Cardiac fibroblast (primary cell): Measurements from ENCODE around the gene RUNX2.

ENCODE experiments used
- DNase-seq, 2 donors: peaks; one replicate each; pipeline versions ENCODE4 v3.0.0 to v3.0.0-alpha.2; 2010; ENCODE audit warnings: low read depth in 2 of 2
- H3K4me3 ChIP-seq, 2 donors: replicated peaks in 1 of 2; 1 replicate in 1 of 2; 2 replicates in 1 of 2; pipeline ENCODE4 v1.5.1; 2011; ENCODE audit warnings: low read depth in 2 of 2, low read length in 2 of 2, mild to moderate bottlenecking in 2 of 2, moderate library complexity in 1 of 2
- TF ChIP-seq, protein P1 (sequence below): IDR thresholded peaks from one replicate; pipeline ENCODE4 v1.5.1; 2011; ENCODE audit warnings: low read depth, mild to moderate bottlenecking, low read length, inconsistent platforms

Gene RUNX2

DNA sequence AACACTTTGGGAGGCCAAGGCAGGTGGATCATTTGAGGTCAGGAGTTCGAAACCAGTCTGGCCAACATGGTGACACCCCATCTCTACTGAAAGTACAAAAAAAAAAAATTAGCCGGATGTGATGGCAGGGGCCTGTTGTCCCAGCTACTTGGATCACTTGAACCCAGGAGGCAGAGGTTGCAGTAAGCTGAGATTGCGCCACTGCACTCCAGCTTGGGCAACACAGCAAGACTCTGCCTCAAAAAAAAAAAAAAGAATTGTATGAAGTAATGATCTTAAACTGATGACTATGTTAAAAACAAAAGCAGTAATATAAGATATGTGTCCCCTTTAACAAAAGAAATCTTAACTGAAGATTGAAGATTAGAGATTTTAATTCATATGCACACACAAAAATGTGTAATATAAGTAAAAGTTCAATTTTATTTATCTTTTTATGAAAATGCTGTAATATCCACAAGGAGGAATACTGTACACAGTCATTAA is 29.0 kb upstream of the RUNX2 start:
- no peak overlapping the region for H3K4me3 ChIP-seq
- TF ChIP-seq, protein P1, sequence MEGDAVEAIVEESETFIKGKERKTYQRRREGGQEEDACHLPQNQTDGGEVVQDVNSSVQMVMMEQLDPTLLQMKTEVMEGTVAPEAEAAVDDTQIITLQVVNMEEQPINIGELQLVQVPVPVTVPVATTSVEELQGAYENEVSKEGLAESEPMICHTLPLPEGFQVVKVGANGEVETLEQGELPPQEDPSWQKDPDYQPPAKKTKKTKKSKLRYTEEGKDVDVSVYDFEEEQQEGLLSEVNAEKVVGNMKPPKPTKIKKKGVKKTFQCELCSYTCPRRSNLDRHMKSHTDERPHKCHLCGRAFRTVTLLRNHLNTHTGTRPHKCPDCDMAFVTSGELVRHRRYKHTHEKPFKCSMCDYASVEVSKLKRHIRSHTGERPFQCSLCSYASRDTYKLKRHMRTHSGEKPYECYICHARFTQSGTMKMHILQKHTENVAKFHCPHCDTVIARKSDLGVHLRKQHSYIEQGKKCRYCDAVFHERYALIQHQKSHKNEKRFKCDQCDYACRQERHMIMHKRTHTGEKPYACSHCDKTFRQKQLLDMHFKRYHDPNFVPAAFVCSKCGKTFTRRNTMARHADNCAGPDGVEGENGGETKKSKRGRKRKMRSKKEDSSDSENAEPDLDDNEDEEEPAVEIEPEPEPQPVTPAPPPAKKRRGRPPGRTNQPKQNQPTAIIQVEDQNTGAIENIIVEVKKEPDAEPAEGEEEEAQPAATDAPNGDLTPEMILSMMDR = no peak
- no peak for DNase-seq

DNA sequence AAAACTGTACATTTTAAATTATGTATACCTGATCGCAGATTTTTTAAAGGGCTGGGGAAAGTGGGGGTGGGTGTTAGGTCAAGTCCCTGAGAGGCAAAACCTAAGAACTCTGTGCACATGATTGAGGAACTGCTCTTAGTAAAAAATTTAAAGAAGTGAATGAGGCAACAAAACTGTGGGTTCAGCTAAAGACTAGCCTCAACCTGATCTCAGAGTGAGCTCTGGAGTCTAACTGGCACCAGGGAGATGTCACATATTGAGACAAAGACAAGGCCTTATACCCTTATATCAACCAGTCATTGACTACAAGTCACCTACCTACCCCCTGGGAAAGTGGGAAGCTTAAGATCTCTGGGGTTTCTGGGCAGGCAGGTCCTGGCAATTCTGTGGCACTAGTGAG is 27.4 kb upstream of the RUNX2 start:
- H3K4me3 ChIP-seq = no peak overlapping the region
- TF ChIP-seq, protein P1 = no peak
- no peak for DNase-seq

DNA sequence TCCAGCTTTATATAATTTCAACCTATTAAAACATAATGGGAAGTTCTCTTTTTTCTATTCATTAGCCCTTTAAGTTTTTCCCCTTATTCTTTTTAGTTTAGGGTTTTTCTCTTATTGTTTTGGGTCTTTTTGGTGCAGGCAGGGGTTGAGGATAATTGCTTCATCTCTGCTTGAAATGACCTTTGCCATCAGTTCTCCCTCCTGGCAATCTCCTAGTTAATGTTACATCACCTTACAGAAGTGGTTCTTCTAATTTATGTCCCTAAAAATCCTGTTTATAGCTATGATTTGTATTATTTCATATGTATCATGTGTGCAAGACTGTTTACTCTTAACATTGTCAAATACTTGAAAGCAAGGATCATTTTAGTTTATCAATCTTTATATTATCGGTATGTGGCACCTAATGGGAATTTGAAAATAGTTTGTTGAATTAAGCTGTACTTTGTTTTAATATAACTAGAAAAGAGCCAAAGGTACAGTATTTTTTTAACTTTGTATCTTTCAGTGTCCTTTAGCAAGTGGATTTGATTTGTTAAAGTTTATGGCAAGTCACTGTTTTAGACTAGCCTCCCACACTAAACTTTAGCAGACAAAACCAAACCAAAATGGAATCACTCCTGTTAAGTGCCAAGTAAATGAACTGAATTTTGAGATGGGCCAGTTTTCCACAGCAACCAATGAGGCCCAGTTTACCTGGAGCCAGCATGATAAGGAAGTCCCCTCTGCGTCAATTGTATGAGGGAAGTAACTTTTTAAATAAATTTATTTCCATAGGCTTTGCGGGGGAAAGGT is 26.6 kb upstream of the RUNX2 start:
- no peak overlapping the region for H3K4me3 ChIP-seq
- TF ChIP-seq, protein P1 = no peak
- DNase-seq = no peak

DNA sequence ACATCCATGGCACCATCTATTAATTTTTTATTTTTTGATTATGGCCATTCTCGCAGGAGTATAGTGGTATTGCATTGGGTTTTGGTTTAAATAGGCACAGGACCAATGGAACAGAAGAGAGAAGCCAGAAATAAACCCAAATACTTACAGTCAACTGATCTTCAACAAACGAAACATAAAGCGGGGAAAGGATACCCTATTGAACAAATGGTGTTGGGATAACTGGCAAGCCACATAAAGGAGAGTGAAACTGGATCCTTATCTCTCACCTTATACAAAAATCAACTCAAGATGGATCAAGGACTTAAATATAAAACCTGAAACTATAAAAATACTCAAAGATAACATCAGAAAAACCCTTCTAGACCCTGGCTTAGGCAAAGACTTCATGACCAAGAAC is 25.3 kb upstream of the RUNX2 start:
- TF ChIP-seq, protein P1 = no peak
- no peak overlapping the region for H3K4me3 ChIP-seq
- no peak for DNase-seq

- TF ChIP-seq, protein P1 = no peak
- H3K4me3 ChIP-seq = no peak overlapping the region
- DNase-seq = peak in 1 of 2 donors; percentile 14
Observed at GRCh38 chr6:45305546-45305945, 22.6 kb upstream of the RUNX2 start.

DNA sequence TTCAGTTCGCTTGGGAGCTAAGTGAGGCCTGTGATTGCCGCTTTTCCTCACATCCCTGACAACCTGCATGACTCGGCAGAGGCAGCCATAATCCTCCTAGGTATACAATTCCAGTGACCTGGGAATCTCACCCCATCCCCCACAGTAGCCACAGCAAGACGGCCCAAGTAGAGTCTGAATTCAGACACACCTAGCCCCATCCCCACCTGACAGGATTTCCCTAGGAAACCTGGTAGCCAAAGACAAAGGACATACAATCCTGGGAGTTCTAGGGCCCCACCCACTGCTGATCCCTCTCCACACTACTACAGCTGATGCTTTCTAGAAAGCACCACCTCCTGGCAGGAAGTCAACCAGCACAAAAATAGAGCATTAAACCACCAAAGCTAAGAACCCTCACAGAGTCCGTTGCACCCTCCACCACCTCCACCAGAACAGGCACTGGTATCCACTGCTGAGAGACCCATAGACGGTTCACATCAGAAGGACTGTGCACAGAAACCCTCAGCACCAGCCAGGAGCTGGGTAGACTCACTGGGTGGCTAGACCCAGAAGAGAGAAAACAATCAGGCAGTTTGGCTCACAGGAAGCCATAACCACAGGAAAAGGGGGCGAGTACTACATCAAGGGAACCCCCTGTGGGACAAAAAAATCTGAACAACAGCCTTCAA is 17.9 kb upstream of the RUNX2 start:
- TF ChIP-seq, protein P1 = no peak
- no peak overlapping the region for H3K4me3 ChIP-seq
- no peak for DNase-seq
